Transverse colon (tissue), 4 donors: ENCODE results near the gene INO80B.

Experiments used
- EP300 ChIP-seq: sonication (generic); formaldehyde crosslinking; IDR thresholded peaks from one replicate; pipeline ENCODE4 v1.6.1; 2017; ENCODE audit warnings: antibody characterized with exemption, low read depth
- POLR2A ChIP-seq: fragments of 450-650 bp; IDR thresholded peaks from one replicate; pipeline ENCODE4 v1.6.1; 2016; ENCODE audit warnings: antibody characterized with exemption, mild to moderate bottlenecking, moderate library complexity
- POLR2AphosphoS5 ChIP-seq, 3 donors: sonication (generic); formaldehyde crosslinking; IDR thresholded peaks; one replicate each; pipeline ENCODE4 v1.6.1; 2016; ENCODE audit warnings: antibody characterized with exemption in 3 of 3
- TF ChIP-seq, protein P1 (sequence below), 5 experiments: fragments of 200-600 bp in 3 of 5; fragments of 450-650 bp in 2 of 5; sonication (generic) in 3 of 5; IDR thresholded peaks; 1 replicate in 2 of 5; 2 replicates in 3 of 5; pipeline ENCODE4 v1.5.1; 2016 to 2017; ENCODE audit warnings: antibody characterized with exemption in 5 of 5, inconsistent platforms in 3 of 5, mild to moderate bottlenecking in 2 of 5, moderate library complexity in 1 of 5

GRCh38 chr2:74424995-74425406 lies 29.9 kb upstream of the INO80B start:
- TF ChIP-seq, protein P1, sequence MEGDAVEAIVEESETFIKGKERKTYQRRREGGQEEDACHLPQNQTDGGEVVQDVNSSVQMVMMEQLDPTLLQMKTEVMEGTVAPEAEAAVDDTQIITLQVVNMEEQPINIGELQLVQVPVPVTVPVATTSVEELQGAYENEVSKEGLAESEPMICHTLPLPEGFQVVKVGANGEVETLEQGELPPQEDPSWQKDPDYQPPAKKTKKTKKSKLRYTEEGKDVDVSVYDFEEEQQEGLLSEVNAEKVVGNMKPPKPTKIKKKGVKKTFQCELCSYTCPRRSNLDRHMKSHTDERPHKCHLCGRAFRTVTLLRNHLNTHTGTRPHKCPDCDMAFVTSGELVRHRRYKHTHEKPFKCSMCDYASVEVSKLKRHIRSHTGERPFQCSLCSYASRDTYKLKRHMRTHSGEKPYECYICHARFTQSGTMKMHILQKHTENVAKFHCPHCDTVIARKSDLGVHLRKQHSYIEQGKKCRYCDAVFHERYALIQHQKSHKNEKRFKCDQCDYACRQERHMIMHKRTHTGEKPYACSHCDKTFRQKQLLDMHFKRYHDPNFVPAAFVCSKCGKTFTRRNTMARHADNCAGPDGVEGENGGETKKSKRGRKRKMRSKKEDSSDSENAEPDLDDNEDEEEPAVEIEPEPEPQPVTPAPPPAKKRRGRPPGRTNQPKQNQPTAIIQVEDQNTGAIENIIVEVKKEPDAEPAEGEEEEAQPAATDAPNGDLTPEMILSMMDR (IDR thresholded peaks at IDR 0.05), result no peak
- TF ChIP-seq POLR2AphosphoS5 (IDR thresholded peaks at IDR 0.05) (no peak), POLR2A (no peak), EP300 (no peak)
